ENCODE data around the gene IGF1R. TPM values are rescaled to one million over a fixed set of nuclear protein-coding genes. Genes with fewer than 3 reads are reported as not detected.
A peak's percentile ranks its signal among the peaks of the same experiment; 100 is the strongest.

Gene IGF1R
- total and polyA plus RNA-seq, 2 of the 13 experiments (the other 11 are each of a cell fraction or from before 2014, with no cell fraction given): 15.9 to 18.4 TPM

- TF ChIP-seq, protein P1, sequence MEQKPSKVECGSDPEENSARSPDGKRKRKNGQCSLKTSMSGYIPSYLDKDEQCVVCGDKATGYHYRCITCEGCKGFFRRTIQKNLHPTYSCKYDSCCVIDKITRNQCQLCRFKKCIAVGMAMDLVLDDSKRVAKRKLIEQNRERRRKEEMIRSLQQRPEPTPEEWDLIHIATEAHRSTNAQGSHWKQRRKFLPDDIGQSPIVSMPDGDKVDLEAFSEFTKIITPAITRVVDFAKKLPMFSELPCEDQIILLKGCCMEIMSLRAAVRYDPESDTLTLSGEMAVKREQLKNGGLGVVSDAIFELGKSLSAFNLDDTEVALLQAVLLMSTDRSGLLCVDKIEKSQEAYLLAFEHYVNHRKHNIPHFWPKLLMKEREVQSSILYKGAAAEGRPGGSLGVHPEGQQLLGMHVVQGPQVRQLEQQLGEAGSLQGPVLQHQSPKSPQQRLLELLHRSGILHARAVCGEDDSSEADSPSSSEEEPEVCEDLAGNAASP (CRISPR knock-in tag; IDR thresholded peaks at IDR 0.05; ENCODE audit: borderline replicate concordance): peak; percentile 33; the same call in 1 of the 2 replicates
- TF ChIP-seq ATAD3A (CRISPR knock-in tag; IDR thresholded peaks at IDR 0.05) (no peak), ELF3 (CRISPR knock-in tag; IDR thresholded peaks at IDR 0.05) (peak; percentile 90), ZNF33B (CRISPR knock-in tag; IDR thresholded peaks at IDR 0.05) (no peak), TCF7 (IDR thresholded peaks at IDR 0.05; ENCODE audit: low read depth) (peak; percentile 64), CREM (IDR thresholded peaks at IDR 0.05) (peak; percentile 79), CREM (CRISPR knock-in tag; IDR thresholded peaks at IDR 0.05) (no peak), ZNF446 (CRISPR knock-in tag; IDR thresholded peaks at IDR 0.05) (no peak), MXD4 (CRISPR knock-in tag; IDR thresholded peaks at IDR 0.05) (no peak), NFATC3 (CRISPR knock-in tag; IDR thresholded peaks at IDR 0.05) (no peak), HOXA7 (CRISPR knock-in tag; IDR thresholded peaks at IDR 0.05) (no peak), ZBTB7A (CRISPR knock-in tag; IDR thresholded peaks at IDR 0.05) (no peak), NFIB (CRISPR knock-in tag; IDR thresholded peaks at IDR 0.05; ENCODE audit: borderline replicate concordance) (no peak), ZNF34 (CRISPR knock-in tag; IDR thresholded peaks at IDR 0.05; ENCODE audit: borderline replicate concordance) (no peak), ARHGAP35 (CRISPR knock-in tag; IDR thresholded peaks at IDR 0.05; ENCODE audit: borderline replicate concordance) (no peak), ATM (IDR thresholded peaks at IDR 0.05; ENCODE audit: borderline replicate concordance) (peak; percentile 90; the same call in 1 of the 2 replicates), NR3C1 (CRISPR knock-in tag; IDR thresholded peaks at IDR 0.05) (no peak), RFX3 (CRISPR knock-in tag; IDR thresholded peaks at IDR 0.05) (no peak), ZNF512B (CRISPR knock-in tag; IDR thresholded peaks at IDR 0.05; ENCODE audit: borderline replicate concordance) (0 out of 2 replicates have a peak, but pooled peaks have one; percentile 36), ZSCAN9 (CRISPR knock-in tag; IDR thresholded peaks at IDR 0.05; ENCODE audit: borderline replicate concordance) (peak; percentile 37; the same call in 1 of the 2 replicates), ZNF234 (CRISPR knock-in tag; conservative IDR thresholded peaks at IDR 0.05) (no peak), ZNF737 (CRISPR knock-in tag; IDR thresholded peaks at IDR 0.05; ENCODE audit: borderline replicate concordance) (no peak), FOXO1 (CRISPR knock-in tag; IDR thresholded peaks at IDR 0.05) (peak; percentile 25; the same call in 1 of the 2 replicates), GABPA (IDR thresholded peaks at IDR 0.05; ENCODE audit: low read depth, low read length) (no peak), GABPA (CRISPR knock-in tag; IDR thresholded peaks at IDR 0.05; ENCODE audit: low read depth) (peak; percentile 47)
- TF ChIP-seq, protein P2, sequence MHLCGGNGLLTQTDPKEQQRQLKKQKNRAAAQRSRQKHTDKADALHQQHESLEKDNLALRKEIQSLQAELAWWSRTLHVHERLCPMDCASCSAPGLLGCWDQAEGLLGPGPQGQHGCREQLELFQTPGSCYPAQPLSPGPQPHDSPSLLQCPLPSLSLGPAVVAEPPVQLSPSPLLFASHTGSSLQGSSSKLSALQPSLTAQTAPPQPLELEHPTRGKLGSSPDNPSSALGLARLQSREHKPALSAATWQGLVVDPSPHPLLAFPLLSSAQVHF (CRISPR knock-in tag; IDR thresholded peaks at IDR 0.05): no peak
- TF ChIP-seq, protein P3, sequence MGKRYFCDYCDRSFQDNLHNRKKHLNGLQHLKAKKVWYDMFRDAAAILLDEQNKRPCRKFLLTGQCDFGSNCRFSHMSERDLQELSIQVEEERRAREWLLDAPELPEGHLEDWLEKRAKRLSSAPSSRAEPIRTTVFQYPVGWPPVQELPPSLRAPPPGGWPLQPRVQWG (CRISPR knock-in tag; IDR thresholded peaks at IDR 0.05; ENCODE audit: borderline replicate concordance, low read depth): no peak
Measured at GRCh38 chr15:98843844-98844243, 195.5 kb downstream of the IGF1R start (continued).
